CD4-positive, CD25-positive, alpha-beta regulatory T cell (primary cell): Measurements from ENCODE around the gene PRKRA. TPM values are rescaled to one million over a fixed set of nuclear protein-coding genes. Genes with fewer than 3 reads are reported as not detected.
"Not testable (repeated sequence)": the region's sequence is repeated elsewhere in the genome, so short reads cannot be mapped to it uniquely, and the experiment has no call there.

Experiments
- ATAC-seq, 2 donors: fragments of 150-1000 bp; cut with Tn5 transposase; one replicate each; pipeline ENCODE4 v1.10.0; 2021; ENCODE audit warnings: low read depth in 2 of 2, moderate number of reproducible peaks in 2 of 2, moderate library complexity in 1 of 2
- DNase-seq, 3 donors: peaks; one replicate each; pipeline versions ENCODE4 v3.0.0 to v3.0.0-alpha.2; 2012 to 2022; ENCODE audit warnings: mixed read lengths in 1 of 3
- H3K27ac ChIP-seq: one replicate; pipeline ENCODE4 v1.7.0; 2013; ENCODE audit warnings: mild to moderate bottlenecking, low read length; ENCODE audit not compliant: insufficient read depth, poor library complexity, severe bottlenecking
- H3K27me3 ChIP-seq: one replicate; pipeline ENCODE4 v1.7.0; 2013; ENCODE audit warnings: low read length; ENCODE audit not compliant: control insufficient read depth, insufficient read depth
- H3K36me3 ChIP-seq: one replicate; pipeline ENCODE4 v1.7.0; 2013; ENCODE audit warnings: mild to moderate bottlenecking, low read length, moderate library complexity; ENCODE audit not compliant: control insufficient read depth, insufficient read depth
- H3K4me1 ChIP-seq: 2 replicates; pipeline ENCODE4 v1.7.0; 2013; ENCODE audit warnings: mild to moderate bottlenecking, low read length; ENCODE audit not compliant: insufficient read depth, control insufficient read depth, poor library complexity, severe bottlenecking
- H3K4me3 ChIP-seq: one replicate; pipeline ENCODE4 v1.7.0; 2013; ENCODE audit warnings: low read depth, mild to moderate bottlenecking, low read length, moderate library complexity
- H3K9me3 ChIP-seq, 2 experiments: 1 replicate in 1 of 2; 2 replicates in 1 of 2; pipeline ENCODE4 v1.7.0; 2013; ENCODE audit warnings: low read length in 2 of 2, mild to moderate bottlenecking in 1 of 2, moderate library complexity in 1 of 2; ENCODE audit not compliant: control insufficient read depth in 2 of 2
- H3K27ac Mint-ChIP-seq, 3 donors: one replicate each; pipeline ENCODE4 v1.8.0; 2020 to 2022; ENCODE audit warnings: mild to moderate bottlenecking in 3 of 3, mixed read lengths in 3 of 3, moderate library complexity in 2 of 3
- H3K27me3 Mint-ChIP-seq: one replicate; pipeline ENCODE4 v1.8.0; 2022; ENCODE audit warnings: mild to moderate bottlenecking, mixed read lengths
- H3K36me3 Mint-ChIP-seq: one replicate; pipeline ENCODE4 v1.8.0; 2020; ENCODE audit warnings: mixed read lengths
- H3K4me1 Mint-ChIP-seq, 4 donors: one replicate each; pipeline ENCODE4 v1.8.0; 2020 to 2022; ENCODE audit warnings: mixed read lengths in 4 of 4, mild to moderate bottlenecking in 1 of 4
- H3K4me3 Mint-ChIP-seq, 4 donors: one replicate each; pipeline ENCODE4 v1.8.0; 2020 to 2022; ENCODE audit warnings: mild to moderate bottlenecking in 4 of 4, mixed read lengths in 4 of 4, moderate library complexity in 3 of 4
- H3K9me3 Mint-ChIP-seq, 7 donors: one replicate each; pipeline ENCODE4 v1.8.0; 2020 to 2022; ENCODE audit warnings: mixed read lengths in 7 of 7, mild to moderate bottlenecking in 3 of 7, moderate library complexity in 2 of 7
- polyA plus RNA-seq, 4 donors: library from polyadenylated mRNA; unstranded; fragments of 300-500 nt; fragmentation: Illumina TruSeq; gene quantifications; one replicate each; pipeline ENCODE4 v1.2.3, GENCODE V29; 2021
- total RNA-seq: library from RNA; stranded (reverse); gene quantifications from one replicate; pipeline ENCODE4 v1.2.3, GENCODE V29; 2022

PRKRA gene
- total and polyA plus RNA-seq, 5 donors from 2014 or later: 50.8 to 103 (median 53.3) TPM

- no peak for ATAC-seq
- Histone ChIP-seq H3K4me3 (no peak overlapping the region), H3K4me1 (peaks cover 36% of the 10 kb centered on the region), H3K9me3 (no peaks in the 10 kb centered on the region), H3K36me3 (no peaks in the 10 kb centered on the region), H3K27ac (no peak overlapping the region), H3K27me3 (no peaks in the 10 kb centered on the region)
- Mint-ChIP-seq H3K4me3 (peak overlapping the region in 2 of 4 donors; percentile 1 to 10), H3K27me3 (peaks cover 11% of the 10 kb centered on the region), H3K4me1 (peaks cover 14 to 34% (median 21%) of the 10 kb centered on the region in 4 donors), H3K27ac (peak overlapping the region in 2 of 3 donors; percentile 15 to 34), H3K36me3 (no peaks in the 10 kb centered on the region), H3K9me3 (no peaks in the 10 kb centered on the region)
- no peak for DNase-seq
Observed at GRCh38 chr2:178476477-178476876, 25.5 kb upstream of the PRKRA start.

DNA sequence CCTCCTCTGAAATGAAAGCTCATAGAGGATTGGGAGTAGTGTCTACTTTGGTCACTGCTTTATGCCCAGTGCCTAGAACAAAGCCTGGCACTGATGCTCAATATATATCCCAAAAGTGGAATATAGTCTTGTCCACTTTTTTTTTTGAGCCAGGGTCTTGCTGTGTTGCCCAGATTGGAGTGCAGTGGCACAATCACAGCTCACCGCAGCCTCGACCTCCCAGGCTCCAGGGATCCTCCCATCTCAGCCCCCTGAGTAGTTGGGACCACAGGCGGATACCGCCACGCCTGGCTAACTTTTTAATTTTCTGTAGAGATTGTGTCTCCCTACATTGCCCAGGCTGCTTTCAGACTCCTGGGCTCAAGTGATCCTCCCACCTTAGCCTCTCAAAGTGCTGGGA is 23.6 kb upstream of the PRKRA start:
- Mint-ChIP-seq H3K4me3 (no peak overlapping the region), H3K9me3 (no peaks in the 10 kb centered on the region), H3K27ac (no peak overlapping the region), H3K27me3 (peaks cover 10% of the 10 kb centered on the region), H3K36me3 (no peaks in the 10 kb centered on the region), H3K4me1 (peaks cover 13 to 22% (median 15%) of the 10 kb centered on the region in 4 donors)
- Histone ChIP-seq H3K4me3 (no peak overlapping the region), H3K9me3 (no peaks in the 10 kb centered on the region), H3K4me1 (peaks cover 17% of the 10 kb centered on the region), H3K27me3 (no peaks in the 10 kb centered on the region), H3K36me3 (no peaks in the 10 kb centered on the region), H3K27ac (no peak overlapping the region)
- ATAC-seq (no peak), DNase-seq (no peak)

- DNase-seq: no peak
- peaks cover 7 to 16% (median 9%) of the 10 kb centered on the region in 4 donors for H3K4me1 Mint-ChIP-seq
- H3K36me3 Mint-ChIP-seq: no peaks in the 10 kb centered on the region
- H3K27ac Mint-ChIP-seq: no peak overlapping the region
- Histone ChIP-seq H3K9me3 (no peaks in the 10 kb centered on the region), H3K27ac (no peak overlapping the region), H3K4me1 (peaks cover 12% of the 10 kb centered on the region), H3K4me3 (no peak overlapping the region), H3K36me3 (no peaks in the 10 kb centered on the region), H3K27me3 (no peaks in the 10 kb centered on the region)
- no peaks in the 10 kb centered on the region for H3K9me3 Mint-ChIP-seq
- H3K4me3 Mint-ChIP-seq: no peak overlapping the region
- no peak for ATAC-seq
- peaks cover 7% of the 10 kb centered on the region for H3K27me3 Mint-ChIP-seq
Observed at GRCh38 chr2:178473931-178474330, 23.0 kb upstream of the PRKRA start.

DNA sequence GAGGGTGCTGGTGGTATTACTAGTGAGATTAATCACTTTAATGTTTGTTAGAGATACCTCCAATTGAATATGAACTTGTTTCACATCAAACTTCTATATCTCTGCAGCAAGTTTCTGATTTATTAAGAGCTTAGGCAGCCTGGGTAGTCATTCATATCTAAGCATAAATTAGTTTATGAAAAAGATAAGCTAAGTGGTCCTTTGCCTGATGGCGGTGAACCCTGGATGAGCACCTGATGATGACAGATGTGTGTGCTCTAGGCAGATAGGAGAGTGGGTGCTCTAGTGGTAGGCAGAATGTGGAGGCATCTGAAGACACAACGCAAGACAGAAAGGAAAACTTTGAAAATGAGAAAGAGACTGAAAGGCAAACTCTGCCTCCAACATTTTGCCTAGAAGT is 22.4 kb upstream of the PRKRA start:
- no peak overlapping the region for H3K27ac ChIP-seq
- no peaks in the 10 kb centered on the region for H3K9me3 ChIP-seq
- H3K4me1 ChIP-seq: peaks cover 8% of the 10 kb centered on the region
- H3K4me3 ChIP-seq: no peak overlapping the region
- no peaks in the 10 kb centered on the region for H3K36me3 Mint-ChIP-seq
- H3K27ac Mint-ChIP-seq: peak overlapping the region in 1 of 3 donors; percentile 39
- H3K27me3 ChIP-seq: no peaks in the 10 kb centered on the region
- H3K36me3 ChIP-seq: no peaks in the 10 kb centered on the region
- H3K9me3 Mint-ChIP-seq: no peaks in the 10 kb centered on the region
- peaks cover 4 to 13% (median 7%) of the 10 kb centered on the region in 4 donors for H3K4me1 Mint-ChIP-seq
- no peak overlapping the region for H3K4me3 Mint-ChIP-seq
- ATAC-seq (no peak), DNase-seq (no peak)
- peaks cover 2% of the 10 kb centered on the region for H3K27me3 Mint-ChIP-seq

DNA sequence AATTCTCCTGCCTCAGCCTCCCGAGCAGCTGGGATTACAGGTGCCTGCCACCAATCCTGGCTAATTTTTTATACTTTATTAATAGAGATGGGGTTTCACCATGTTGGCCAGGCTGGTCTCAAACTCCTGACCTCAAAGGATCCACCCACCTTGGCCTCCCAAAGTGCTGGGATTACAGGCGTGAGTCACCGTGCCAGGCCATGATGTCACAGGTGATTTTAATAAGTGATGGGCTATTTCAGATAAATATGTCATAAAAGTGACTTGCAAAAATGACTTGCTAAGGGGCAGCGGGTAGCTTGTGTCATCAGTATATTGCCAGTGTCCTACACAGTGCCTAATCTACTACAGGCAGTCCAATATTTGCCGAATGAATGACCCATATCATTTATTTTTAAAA is 20.3 kb upstream of the PRKRA start:
- not testable (repeated sequence) for H3K36me3 ChIP-seq, H3K4me3 ChIP-seq, DNase-seq, H3K9me3 ChIP-seq, H3K9me3 Mint-ChIP-seq, H3K4me1 Mint-ChIP-seq, H3K27me3 ChIP-seq, H3K4me3 Mint-ChIP-seq, ATAC-seq, H3K27ac ChIP-seq, H3K27ac Mint-ChIP-seq, H3K27me3 Mint-ChIP-seq, H3K4me1 ChIP-seq, H3K36me3 Mint-ChIP-seq

DNA sequence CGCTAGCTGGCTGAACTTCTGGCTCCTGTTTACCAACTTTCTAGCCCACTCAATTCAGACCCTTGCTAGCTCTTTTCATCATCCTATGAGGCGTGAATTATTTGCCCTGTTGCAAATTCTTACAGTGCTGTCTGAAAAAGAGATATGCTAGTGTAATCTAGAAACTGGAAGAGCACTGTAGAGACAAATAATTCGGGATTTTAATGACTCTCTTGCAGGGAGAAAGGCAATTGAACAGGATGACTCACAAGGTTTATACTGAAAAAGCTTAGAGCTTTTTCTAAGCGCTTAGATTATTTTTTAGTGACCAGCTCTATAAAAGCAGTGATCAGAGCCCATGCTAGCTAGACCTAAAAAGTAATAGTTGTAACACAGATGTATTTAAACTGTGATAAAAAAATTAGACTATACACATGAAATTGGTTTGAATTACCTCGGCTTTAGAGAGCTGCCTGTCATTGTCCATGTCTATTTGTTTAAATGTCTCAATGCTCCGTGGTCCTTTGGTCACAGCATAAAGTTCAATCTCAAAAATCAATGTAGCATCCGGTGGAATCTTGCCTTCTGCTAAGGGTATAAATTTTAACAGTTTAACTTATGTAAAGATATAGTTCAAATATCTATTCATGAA is 18.4 kb upstream of the PRKRA start:
- H3K27ac ChIP-seq: no peak overlapping the region
- H3K36me3 ChIP-seq: no peaks in the 10 kb centered on the region
- H3K4me3 Mint-ChIP-seq: no peak overlapping the region
- H3K4me3 ChIP-seq: no peak overlapping the region
- H3K27ac Mint-ChIP-seq: no peak overlapping the region
- no peaks in the 10 kb centered on the region for H3K4me1 ChIP-seq
- ATAC-seq (no peak), DNase-seq (no peak)
- no peaks in the 10 kb centered on the region for H3K27me3 ChIP-seq
- no peaks in the 10 kb centered on the region for H3K27me3 Mint-ChIP-seq
- no peaks in the 10 kb centered on the region for H3K9me3 ChIP-seq
- H3K36me3 Mint-ChIP-seq: peaks cover 8% of the 10 kb centered on the region
- no peaks in the 10 kb centered on the region for H3K9me3 Mint-ChIP-seq
- H3K4me1 Mint-ChIP-seq: peaks cover 0 to 5% (median under 1%) of the 10 kb centered on the region in 4 donors

DNA sequence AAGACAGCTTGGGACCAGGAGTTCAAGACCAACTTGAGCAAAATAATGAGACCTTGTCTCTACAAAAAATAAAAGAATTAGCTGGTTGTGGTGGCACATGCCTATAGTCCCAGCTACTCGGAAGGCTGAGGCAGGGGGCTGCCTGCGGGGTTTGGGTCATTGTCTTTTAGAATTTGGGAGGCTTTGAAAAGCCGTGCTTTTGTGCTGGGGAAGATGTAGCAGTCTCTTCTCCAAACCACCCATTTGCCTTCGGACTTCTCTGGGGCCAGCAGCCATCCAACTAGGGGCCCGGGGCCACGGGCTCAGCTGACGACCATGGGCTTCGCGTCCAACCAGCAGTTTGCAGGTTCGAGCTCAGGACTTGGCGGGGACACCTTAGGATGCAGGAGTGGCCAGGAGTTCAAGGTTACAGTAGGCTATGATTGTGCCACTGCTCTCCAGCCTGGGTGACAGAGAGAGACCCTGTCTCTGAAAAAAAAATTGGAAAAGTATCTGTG is 6.5 kb upstream of the PRKRA start:
- no peaks in the 10 kb centered on the region for H3K27me3 ChIP-seq
- Mint-ChIP-seq H3K4me1 (peaks cover 0 to 1% (median 0%) of the 10 kb centered on the region in 4 donors), H3K4me3 (no peak overlapping the region), H3K36me3 (no peaks in the 10 kb centered on the region), H3K27ac (no peak overlapping the region), H3K27me3 (peaks cover 15% of the 10 kb centered on the region), H3K9me3 (no peaks in the 10 kb centered on the region)
- no peaks in the 10 kb centered on the region for H3K4me1 ChIP-seq
- no peak for ATAC-seq
- no peak overlapping the region for H3K27ac ChIP-seq
- H3K4me3 ChIP-seq: no peak overlapping the region
- DNase-seq: no peak
- no peaks in the 10 kb centered on the region for H3K9me3 ChIP-seq
- no peaks in the 10 kb centered on the region for H3K36me3 ChIP-seq

GRCh38 chr2:178455947-178456346 is 5.0 kb upstream of the PRKRA start:
- H3K4me1 Mint-ChIP-seq: peaks cover 0 to 7% (median 5%) of the 10 kb centered on the region in 4 donors
- Histone ChIP-seq H3K4me1 (peaks cover 8% of the 10 kb centered on the region), H3K9me3 (no peaks in the 10 kb centered on the region), H3K4me3 (no peak overlapping the region), H3K27me3 (no peaks in the 10 kb centered on the region), H3K27ac (no peak overlapping the region), H3K36me3 (no peaks in the 10 kb centered on the region)
- no peak overlapping the region for H3K27ac Mint-ChIP-seq
- H3K9me3 Mint-ChIP-seq: no peaks in the 10 kb centered on the region
- DNase-seq (no peak), ATAC-seq (no peak)
- peak overlapping the region in 1 of 4 donors; percentile 15 for H3K4me3 Mint-ChIP-seq
- peaks cover 15% of the 10 kb centered on the region for H3K27me3 Mint-ChIP-seq
- no peaks in the 10 kb centered on the region for H3K36me3 Mint-ChIP-seq
